HG03342 (cell line): ENCODE data around the gene PDLIM5.

Experiments
- ATAC-seq: cut with Tn5 transposase; IDR thresholded peaks from one replicate; pipeline ENCODE4 v1.9.1; 2021; ENCODE audit warnings: mild to moderate bottlenecking, moderate library complexity; ENCODE audit not compliant: unreplicated experiment

Gene PDLIM5

DNA sequence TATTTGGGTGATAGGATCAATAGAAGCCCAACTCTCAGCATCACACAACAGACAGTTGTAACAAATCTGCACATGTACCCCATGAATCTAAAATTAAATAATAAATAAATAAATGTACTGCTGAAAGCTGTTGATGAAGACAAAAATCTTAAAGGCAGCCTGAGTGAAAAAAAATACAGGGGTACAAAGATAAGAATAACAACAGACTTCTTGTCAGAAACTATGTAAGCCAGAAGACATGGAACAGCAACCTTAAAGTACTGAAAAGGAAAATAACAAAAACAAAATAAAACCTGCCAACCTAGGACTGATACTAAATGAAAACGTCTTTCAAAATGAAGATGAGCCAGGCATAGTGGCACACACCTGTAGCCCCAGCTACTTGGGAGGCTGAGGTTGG lies 25.0 kb upstream of the PDLIM5 start:
- ATAC-seq: no peak

DNA sequence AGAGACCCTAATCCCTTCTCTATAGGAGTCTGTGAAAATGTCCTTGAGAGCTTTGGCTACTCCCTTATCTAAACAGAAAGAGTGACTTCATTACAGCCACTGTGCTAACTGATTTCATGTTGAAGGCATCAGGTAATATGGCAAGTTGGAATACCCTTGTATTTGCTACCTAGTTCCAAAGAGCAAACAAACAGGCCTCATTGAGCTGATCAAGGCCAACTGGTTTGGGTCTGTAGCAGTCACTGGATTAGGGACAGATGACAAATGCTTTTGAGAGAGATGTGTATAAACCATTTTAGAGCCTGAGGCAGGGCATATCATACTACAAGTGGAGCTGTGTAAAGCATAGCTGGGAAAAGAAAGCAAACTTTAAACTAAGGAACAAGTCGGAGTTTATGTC lies 22.9 kb upstream of the PDLIM5 start:
- ATAC-seq: no peak

DNA sequence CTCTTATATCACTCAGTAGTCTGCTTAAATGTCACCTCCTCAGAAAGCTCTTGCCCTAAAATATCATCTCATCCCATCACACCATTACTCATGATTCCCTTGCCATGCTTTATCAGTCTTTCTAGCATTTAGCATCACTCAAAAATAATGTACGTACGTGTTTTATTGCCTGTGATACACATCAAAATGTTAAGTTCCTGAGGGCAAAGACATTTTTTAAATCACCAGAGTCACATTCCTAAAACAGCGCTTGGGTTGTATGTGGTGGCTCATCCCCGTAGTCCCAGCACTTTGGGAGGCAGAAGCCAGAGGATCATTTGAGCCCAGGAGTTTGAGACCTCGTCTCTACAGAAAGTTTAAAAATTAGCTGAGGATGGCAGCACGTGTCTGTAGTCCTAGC lies 21.3 kb upstream of the PDLIM5 start:
- no peak for ATAC-seq

DNA sequence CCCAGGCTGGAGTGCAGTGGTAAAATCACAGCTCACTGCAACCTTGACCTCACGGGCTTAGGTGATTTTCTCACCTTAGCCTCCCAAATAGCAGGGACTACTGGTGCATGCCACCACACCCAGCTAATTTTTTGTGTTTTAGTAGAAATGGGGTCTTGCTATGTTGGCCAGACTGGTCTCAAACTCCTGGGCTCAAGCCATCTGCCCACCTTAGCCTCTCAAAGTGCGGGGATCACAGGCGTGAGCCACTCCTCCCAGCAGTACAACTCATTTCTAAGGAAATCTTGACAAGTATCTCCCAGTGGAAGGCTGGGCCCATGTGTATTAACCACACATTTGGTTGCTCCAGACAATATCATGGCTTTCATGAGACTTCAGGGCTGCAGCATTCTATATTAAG lies 20.4 kb upstream of the PDLIM5 start:
- no peak for ATAC-seq

DNA sequence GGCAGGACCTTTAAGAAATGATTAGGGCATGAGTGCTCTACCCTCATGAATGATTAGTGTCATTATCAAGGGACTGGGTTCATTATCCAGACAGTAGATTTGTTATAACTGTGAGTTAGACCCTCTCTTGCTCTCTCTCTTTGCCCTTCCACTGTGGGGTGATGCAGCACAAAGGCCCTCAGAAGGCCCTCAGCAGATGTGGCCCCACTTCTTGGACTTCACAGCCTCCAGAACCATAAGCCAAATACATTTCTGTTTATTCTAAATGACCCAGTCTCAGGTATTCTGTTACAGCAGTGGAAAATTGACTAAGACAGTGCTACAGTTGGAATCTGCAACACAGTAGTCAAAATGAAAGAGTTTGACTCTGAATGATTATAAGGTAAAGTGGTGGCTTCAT lies 17.2 kb upstream of the PDLIM5 start:
- no peak for ATAC-seq

DNA sequence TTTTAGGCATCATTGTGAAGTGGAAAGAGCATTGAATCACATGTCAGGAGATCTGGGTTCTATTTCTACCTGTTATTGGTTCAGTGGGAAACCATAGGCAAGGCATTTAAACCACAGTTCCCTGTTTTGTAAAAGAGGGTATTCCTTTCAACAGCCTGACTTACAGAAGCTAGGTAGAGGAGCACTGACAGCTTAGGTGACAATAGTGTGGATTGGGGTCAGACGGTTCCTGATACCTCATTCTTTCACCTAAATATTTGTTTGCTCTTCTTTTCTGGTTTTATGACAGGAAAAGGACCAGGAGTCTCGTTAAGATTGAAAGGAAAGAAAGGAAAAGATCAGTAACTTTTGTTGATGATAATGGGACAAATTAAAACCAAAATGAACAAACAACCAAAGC lies 15.9 kb upstream of the PDLIM5 start:
- ATAC-seq: no peak

DNA sequence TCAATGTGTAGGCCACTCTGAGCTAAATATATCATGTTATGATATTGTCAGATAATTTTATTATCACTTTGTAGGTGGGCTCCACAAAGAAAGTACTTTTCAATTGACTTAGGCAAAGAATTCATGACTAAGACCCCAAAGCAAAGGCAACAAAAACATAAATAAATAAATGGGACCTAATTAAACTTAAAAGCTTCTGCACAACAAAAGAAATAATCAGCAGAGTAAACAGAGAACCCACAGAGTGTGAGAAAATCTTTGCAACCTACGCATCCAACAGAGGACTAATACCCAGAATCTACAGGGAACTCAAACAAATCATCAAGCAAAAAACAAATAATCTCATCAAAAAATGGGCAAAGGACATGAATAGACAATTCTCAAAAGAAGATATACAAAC lies 15.2 kb upstream of the PDLIM5 start:
- no peak for ATAC-seq

DNA sequence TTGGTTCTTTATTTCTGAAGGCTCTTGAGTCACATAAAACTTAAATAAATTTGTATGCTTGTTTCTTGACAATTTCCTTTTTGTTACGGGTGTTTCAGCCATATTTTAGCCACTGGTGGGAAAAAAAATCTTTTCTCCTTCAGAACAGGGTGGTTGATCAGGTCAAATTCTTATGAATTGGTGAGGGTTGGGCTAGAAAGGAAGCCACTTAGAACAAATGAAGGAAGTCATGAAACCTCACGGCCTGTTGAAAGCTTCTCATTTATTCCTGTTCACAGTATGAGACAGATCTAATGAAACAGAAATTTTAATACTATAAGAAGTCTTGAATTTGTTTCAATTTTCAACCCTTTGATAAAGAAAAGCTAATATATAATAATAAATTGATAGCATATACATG lies 12.1 kb upstream of the PDLIM5 start:
- ATAC-seq: no peak

DNA sequence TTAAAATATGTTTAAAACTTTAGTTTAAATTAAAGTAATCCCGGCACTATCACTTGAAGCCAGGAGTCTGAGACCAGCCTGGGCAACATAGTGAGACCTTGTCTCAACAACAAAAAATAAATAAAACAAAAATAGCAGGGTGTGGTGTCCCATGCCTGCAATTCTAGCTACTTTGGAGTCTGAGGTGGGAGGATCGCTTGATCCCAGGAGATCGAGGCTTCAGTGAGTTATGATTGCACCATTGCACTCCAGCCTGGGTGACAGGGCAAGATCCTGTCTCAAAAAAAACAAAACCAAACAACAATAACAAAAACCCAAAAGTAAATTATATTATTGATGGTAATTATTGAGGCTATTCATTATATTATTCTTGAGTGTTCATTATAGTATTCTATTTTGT lies 9.9 kb upstream of the PDLIM5 start:
- no peak for ATAC-seq

DNA sequence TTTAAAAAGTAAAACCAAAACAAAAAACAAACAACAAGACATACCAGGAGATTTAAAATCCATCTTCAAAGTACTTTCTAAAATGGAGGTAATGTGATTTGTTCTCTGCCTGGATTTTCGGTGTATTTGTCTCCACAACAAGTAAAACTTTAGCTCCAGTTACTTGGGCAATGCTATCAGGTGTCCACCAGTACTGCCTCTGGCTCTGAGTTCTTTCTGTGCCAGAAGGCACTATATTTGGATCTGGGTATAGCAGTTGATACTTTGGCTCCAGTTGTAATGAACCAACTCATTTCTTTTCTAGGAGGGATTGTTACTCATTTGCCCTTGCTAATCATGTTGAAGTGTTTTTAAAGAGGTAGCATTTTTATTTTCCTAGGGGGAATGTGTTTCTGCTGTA lies 9.5 kb upstream of the PDLIM5 start:
- no peak for ATAC-seq

DNA sequence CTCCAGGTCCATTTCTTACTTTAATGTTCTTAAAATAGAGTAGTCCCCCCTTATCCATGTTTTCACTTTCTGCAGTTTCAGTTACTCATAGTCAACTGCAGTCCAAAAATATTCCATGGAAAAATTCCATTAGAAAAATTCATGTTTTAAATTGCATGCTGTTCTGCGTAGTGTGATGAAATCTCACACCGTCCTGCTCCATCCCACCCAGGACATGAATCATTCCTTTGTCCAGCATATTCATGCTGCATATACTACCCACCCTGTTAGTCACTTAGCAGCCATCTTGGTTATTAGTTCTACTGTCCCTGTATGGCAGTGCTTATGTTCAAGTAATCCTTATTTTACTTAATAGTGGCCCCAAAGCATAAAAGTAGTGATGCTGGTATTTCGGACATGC lies 5.4 kb upstream of the PDLIM5 start:
- ATAC-seq: no peak

DNA sequence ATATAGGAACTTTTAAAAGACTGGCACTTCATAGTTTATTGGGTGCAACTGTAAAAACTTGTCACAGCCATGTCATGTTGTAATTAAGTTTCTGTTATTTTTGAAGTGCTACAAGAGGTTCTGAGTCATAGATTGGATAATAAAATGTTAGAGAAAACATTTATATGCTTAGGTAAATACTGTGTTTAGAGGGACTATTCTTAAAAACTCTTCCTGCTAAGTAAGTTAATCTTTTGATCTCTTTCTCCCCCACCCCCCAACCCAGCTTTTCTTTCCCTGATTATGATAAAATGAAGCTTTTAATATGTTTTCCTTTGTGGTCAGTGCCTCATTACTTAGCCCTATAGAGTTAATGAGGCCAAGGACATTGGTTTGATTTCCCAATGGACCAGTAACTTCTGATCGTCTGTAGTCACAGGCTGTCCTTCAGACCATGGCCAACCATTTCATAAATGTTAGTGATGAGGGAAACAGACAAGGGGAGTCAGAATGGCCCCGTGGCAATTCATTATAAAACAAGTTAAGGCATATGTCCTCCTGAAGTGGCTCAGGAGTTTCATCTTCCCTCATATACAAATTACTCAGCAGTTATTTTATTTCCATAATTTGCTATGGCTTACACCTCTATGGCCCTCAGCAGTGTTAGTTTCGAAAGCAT lies 3.9 kb upstream of the PDLIM5 start:
- ATAC-seq: no peak

DNA sequence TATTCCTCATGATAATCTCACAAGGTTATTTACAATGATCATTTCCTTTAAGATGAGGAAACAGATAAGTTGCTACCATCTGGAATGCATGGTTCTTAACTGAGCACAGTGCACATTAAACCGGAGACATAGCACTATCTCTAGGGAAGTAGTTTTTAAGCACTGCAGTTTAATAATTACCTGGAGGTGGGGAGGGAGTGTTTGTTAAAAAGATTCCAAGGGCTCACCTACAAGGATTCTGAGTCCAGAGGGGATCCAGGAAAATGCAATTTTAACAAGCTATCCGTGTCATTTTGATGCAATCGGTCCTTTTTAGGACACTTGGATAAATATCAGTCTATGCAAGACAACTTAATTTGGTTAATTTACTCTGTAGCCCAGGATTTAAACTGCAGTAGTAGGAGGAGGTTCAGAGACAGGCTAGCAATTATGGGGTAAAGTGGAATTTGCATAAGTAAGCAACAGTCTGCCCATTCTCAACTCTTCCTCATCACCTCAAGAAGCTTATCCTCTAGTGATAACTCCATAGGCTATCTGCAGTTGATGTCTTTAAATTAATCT lies 2.8 kb upstream of the PDLIM5 start:
- no peak for ATAC-seq

DNA sequence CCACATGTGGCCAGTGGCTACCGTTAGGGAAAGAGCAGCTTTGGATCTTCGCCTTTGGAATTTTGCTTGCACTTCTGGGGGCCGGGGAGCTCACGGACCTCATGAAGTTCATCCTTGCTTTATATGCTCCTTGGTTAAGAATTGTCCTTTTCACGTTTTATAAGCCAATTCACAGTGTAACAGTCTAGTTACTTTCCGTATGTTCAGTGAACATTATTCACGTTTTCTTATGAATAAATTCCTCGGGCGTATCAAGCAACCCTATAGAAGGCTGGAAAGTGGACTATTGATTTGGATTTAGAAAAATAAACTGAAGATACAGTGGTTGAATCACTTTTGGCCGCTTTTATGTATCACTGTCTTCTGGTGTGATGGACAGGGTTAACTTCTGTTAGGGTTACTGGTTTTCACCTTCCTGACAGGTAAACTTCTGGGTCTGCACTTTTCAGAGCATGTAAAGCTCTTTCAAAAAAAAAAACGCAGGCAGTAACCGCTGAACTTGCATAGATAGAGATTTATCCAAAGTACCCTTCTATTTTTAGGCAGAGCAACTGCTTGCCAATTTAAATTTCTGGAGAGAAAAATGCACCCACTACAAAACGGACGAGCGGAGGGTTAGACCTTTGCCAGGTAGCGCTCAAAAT lies 569 bp upstream of the PDLIM5 start:
- ATAC-seq: no peak

DNA sequence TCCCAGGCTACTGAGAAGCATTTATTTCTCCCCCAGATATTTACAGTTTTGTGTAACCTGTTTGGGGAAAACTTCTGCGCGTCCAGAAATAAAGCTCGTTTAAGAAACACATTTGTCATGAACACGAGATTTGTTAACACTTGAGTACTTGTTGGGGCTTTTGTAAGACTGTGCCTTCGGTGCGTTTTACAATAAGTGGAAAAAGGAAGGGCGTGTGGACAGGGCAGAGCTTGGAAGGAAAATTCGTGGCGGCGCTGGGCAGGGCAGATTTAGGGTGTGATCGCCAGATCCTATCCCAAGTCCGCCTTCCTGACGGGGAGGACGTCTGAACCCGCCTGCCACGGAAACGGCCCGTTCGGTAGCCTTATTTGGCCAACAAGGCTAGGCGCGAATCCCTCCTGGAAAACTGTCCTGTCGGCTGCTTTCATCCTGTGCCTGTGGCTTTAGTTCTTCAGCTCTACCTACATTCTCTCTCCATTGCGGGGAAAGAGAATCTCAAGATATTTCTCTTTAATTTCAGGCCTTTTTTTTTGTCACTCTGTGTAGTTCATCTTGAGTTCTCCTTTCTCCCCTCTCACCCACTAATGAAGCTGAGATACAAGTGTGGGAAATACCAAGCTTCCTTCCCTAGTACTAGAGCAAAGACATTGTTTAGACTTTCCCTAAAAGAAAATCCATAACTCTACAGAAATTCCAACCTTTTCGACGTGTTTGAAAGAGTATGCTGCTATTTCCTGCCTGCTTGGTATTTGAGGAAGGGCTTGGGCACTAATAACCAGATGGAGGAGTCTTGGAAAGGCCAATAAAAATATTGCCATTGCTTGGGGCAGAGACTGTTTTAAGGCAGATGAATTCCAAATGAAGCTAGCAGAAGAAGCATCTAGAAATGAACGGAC lies 982 bp downstream of the PDLIM5 start:
- peak; percentile 12 for ATAC-seq

DNA sequence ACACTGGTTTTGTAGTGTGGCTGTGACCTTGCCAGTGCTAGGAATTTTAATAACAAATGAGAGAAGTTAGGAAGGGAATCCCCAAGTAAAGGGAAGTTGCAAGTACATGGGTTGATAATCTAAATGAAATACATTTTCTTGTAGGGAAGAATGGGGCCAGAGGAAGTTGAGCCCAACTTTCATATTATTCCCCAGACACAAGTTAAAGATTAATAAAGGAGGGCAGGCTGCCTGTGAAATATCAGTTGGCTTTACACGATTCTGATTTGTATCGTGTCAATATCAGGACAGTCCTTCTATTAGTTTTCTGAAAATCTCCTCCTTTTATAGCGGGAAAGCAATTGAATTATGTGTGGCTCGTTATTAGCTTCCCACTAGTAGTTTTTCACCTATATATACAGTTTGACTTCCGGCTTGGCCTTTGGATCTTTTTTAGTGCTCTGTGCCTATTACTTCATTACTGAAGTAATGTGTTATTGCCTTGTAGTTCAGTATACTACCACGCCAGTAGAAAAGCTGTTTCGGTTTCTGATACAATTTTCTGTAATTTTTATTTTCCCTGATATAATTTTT lies 1.7 kb downstream of the PDLIM5 start:
- no peak for ATAC-seq

DNA sequence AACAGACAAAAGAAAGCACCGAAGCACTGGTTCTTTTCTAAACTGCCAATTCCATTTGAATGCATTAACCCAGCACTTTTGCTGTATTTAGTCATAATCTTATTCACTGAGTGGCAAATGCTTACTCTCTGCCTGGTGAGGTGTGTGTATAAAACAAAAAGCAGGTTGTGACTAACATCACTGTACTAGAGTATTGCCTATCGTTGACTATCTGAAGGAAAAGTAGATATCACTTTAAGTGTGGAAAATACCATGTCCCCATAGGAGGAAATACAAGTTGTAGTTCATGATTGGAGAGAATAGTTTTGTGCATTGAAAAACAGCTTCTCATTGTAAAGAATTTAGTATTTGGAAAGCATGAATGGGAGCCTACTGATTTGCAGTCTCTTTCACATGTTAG lies 2.7 kb downstream of the PDLIM5 start:
- no peak for ATAC-seq

DNA sequence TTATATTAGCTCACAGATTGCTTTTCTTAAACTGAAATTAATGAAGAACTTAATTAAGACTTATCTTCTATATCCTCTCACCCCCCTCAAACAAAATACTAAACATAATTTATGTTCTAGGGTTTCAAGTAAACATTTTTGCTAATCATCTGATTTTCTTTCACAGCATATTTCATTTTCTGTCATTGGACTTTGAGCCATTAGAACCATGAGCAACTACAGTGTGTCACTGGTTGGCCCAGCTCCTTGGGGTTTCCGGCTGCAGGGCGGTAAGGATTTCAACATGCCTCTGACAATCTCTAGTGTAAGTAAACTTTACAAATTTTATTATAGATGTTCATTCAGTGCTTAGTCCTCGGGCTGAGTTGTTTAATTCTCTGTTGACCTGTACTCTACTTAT lies 3.3 kb downstream of the PDLIM5 start:
- ATAC-seq: no peak

DNA sequence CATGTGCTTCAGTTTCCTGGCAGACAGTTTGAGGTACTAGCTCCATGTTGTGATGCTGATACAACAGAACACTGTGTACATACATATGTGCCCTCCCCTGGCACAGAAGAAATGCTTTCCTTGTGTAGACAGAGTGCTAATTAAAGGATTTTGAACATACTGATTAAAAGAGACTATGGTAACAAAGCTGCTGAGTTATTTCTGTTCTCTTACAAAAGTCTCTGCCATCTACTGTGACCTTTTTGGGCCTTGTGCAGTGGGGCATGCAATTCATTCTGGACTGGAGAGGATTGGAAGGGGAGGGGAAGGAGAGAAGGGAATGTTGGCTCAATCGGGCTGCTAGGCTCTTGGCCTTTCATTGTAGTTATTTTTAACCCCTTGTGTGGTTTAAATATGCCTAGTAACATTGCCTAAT lies 6.0 kb downstream of the PDLIM5 start:
- no peak for ATAC-seq

DNA sequence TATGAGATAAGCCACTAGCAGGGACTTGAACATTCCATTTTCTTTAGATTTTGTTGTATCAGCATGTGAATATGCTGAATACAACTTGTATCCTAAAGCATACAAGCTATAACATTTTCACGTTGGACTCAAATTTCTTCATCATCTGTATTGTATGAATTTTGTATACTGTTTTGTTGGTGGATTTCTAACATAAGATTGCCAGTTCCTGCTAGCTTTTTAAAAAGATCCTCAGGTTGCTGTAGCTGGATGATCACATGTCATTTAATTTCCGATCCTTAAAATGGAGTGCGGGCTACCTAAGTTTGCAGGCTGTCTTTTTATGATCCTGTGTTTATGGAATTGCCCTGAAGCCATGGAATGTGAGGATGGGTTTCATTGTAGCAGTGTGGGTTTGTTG lies 6.9 kb downstream of the PDLIM5 start:
- ATAC-seq: no peak

DNA sequence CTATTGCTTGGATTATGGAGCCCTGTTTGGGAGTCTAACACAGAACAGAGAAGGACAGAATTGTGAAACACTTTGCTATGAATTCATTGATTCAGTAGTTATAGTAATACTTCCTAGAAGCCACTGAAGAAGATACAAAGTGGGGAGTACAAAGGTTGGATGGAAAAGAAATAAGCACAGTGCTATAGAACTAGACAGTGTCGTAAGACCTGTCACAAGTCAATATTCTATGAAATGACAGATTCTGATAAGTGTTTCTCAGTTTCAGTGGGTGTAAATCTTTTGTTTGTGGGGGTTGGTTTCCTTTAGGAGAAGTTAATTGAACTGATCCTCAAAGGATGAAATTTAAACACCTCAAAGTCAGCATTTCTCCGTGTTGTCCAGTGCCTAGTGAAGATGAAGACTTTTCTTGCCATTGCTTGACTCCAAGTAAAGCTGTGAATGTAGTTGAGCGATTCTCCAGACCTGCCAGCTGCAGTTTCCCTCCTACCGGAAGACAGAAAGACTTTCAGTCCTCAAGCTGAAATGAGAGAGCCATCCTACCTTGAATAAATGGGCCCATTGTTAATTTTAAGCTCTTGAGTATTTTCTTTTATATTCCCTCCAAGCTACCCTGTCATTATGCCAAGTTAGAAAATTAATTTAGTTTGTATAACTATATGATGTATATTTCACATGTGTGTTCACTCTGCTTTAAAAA lies 7.9 kb downstream of the PDLIM5 start:
- no peak for ATAC-seq
